Endothelial cell of umbilical vein (primary cell): ENCODE results near the gene CACNA1A. TPM values are rescaled to one million over a fixed set of nuclear protein-coding genes. Genes with fewer than 3 reads are reported as not detected.

Experiments used
- Bru-seq: library from RNA; stranded (reverse); fragments of 400-500 nt; gene quantifications from one replicate; lab custom pipeline; 2021; lab: Mats Ljungman, UMichigan
- BruChase-seq, 2 experiments: library from RNA; stranded (reverse); fragments of 400-500 nt; gene quantifications; one replicate each; lab custom pipeline; 2021; lab: Mats Ljungman, UMichigan
- BruUV-seq: library from RNA; stranded (reverse); fragments of 400-500 nt; replicated peaks from 2 replicates; lab custom pipeline; 2021; lab: Mats Ljungman, UMichigan
- CTCF ChIA-PET: fragments of 300-600, 350-600 bp; sonication (Branson Sonifier 250); formaldehyde crosslinking; loops from one replicate; lab custom pipeline; 2021; ENCODE audit warnings: antibody characterized with exemption, inconsistent platforms; lab: Charles Lee
- POLR2A ChIA-PET: fragments of 300-600, 350-600 bp; sonication (Branson Sonifier 250); formaldehyde crosslinking; loops from one replicate; lab custom pipeline; 2021; ENCODE audit warnings: antibody characterized with exemption, inconsistent platforms; lab: Charles Lee
- DNase-seq: peaks from one replicate; pipeline ENCODE4 v3.0.0-alpha.2; 2011; ENCODE audit warnings: low read depth, low spot score
- FAIRE-seq: peaks from 2 replicates; lab custom pipeline; 2011; peaks lifted over from hg19 to GRCh38; lab: Jason Lieb, UNC
- H2AFZ ChIP-seq: 2 replicates; pipeline ENCODE4 v1.6.0; 2012; ENCODE audit warnings: low read depth, low read length, control low read depth, inconsistent platforms
- H3K27ac ChIP-seq: 2 replicates; pipeline ENCODE4 v1.5.1; 2011; ENCODE audit warnings: low read depth, mild to moderate bottlenecking, control low read depth, low read length, moderate library complexity; ENCODE audit not compliant: insufficient read depth
- H3K27me3 ChIP-seq, 2 experiments: 2 replicates each; pipeline versions ENCODE4 v1.6.0 to v1.6.1; 2011; ENCODE audit warnings: low read length in 2 of 2, mixed read lengths in 1 of 2; ENCODE audit not compliant: control insufficient read depth in 2 of 2, insufficient read depth in 2 of 2
- H3K36me3 ChIP-seq, 2 experiments: 2 replicates in 1 of 2; 3 replicates in 1 of 2; pipeline ENCODE4 v1.5.1; 2011; ENCODE audit warnings: low read length in 2 of 2, mild to moderate bottlenecking in 1 of 2, moderate library complexity in 1 of 2; ENCODE audit not compliant: control insufficient read depth in 2 of 2, insufficient read depth in 2 of 2; ENCODE audit errors: extremely low read depth in 1 of 2
- H3K4me1 ChIP-seq: 3 replicates; pipeline ENCODE4 v1.5.1; 2011; ENCODE audit warnings: mild to moderate bottlenecking, low read length; ENCODE audit not compliant: control insufficient read depth, insufficient read depth; ENCODE audit errors: extremely low read depth
- H3K4me2 ChIP-seq: 2 replicates; pipeline ENCODE4 v1.6.1; 2011; ENCODE audit warnings: low read length, control low read depth, mixed read lengths; ENCODE audit not compliant: insufficient read depth
- H3K4me3 ChIP-seq, 3 experiments: fragments of 200-600 bp in 1 of 3; sonication (generic), shearing (Covaris generic) in 1 of 3; replicated peaks in 1 of 3; 2 replicates each; pipeline ENCODE4 v1.5.1; 2011 to 2016; ENCODE audit warnings: control low read depth in 3 of 3, low read length in 3 of 3, mild to moderate bottlenecking in 2 of 3, inconsistent platforms in 1 of 3, low read depth in 1 of 3, moderate library complexity in 1 of 3; ENCODE audit not compliant: insufficient read depth in 1 of 3
- H3K79me2 ChIP-seq: 2 replicates; pipeline ENCODE4 v1.6.0; 2012; ENCODE audit warnings: low read length, inconsistent platforms; ENCODE audit not compliant: control insufficient read depth, insufficient read depth
- H3K9ac ChIP-seq: replicated peaks from 2 replicates; pipeline ENCODE3; 2011; ENCODE audit warnings: low read length, control low read depth; ENCODE audit not compliant: insufficient read depth; ENCODE audit errors: extremely low read depth
- H3K9me1 ChIP-seq: replicated peaks from 3 replicates; pipeline ENCODE4 v1.6.0; 2011; ENCODE audit warnings: mild to moderate bottlenecking, low read length; ENCODE audit not compliant: control insufficient read depth, insufficient read depth; ENCODE audit errors: extremely low read depth
- H3K9me3 ChIP-seq: replicated peaks from 2 replicates; pipeline ENCODE4 v1.5.1; 2012; ENCODE audit warnings: low read length, inconsistent platforms; ENCODE audit not compliant: control insufficient read depth, insufficient read depth
- H4K20me1 ChIP-seq: replicated peaks from 2 replicates; pipeline ENCODE3; 2011; ENCODE audit warnings: mild to moderate bottlenecking, low read length; ENCODE audit not compliant: control insufficient read depth, insufficient read depth; ENCODE audit errors: extremely low read depth
- CTCF ChIP-seq, 2 donors: IDR thresholded peaks; 1 replicate in 1 of 2; 2 replicates in 1 of 2; pipeline ENCODE4 v1.5.1; 2011; ENCODE audit warnings: low read length in 2 of 2, mild to moderate bottlenecking in 2 of 2, moderate library complexity in 2 of 2, control low read depth in 1 of 2, inconsistent platforms in 1 of 2, low read depth in 1 of 2; ENCODE audit not compliant: insufficient read depth in 1 of 2; ENCODE audit errors: extremely low read depth in 1 of 2
- EZH2 ChIP-seq: IDR thresholded peaks from 2 replicates; pipeline ENCODE4 v1.6.1; 2012; ENCODE audit warnings: borderline replicate concordance, low read depth, mild to moderate bottlenecking, moderate library complexity, low read length, inconsistent platforms; ENCODE audit not compliant: severe bottlenecking
- FOS ChIP-seq: IDR thresholded peaks from 2 replicates; pipeline ENCODE4 v1.6.1; 2011; ENCODE audit warnings: mild to moderate bottlenecking, low read length, moderate library complexity, borderline replicate concordance; ENCODE audit not compliant: insufficient read depth
- GATA2 ChIP-seq: IDR thresholded peaks from 2 replicates; pipeline ENCODE4 v1.7.0; 2011; ENCODE audit warnings: low read depth, mild to moderate bottlenecking, moderate library complexity, mixed read lengths, low read length; ENCODE audit not compliant: insufficient read length, insufficient read depth
- JUN ChIP-seq: IDR thresholded peaks from 2 replicates; pipeline ENCODE4 v1.6.1; 2011; ENCODE audit warnings: borderline replicate concordance, low read depth; ENCODE audit not compliant: insufficient read length, insufficient read depth
- MAX ChIP-seq: IDR thresholded peaks from 2 replicates; pipeline ENCODE4 v1.6.1; 2011; ENCODE audit not compliant: insufficient read depth, insufficient read length
- MYC ChIP-seq: IDR thresholded peaks from one replicate; pipeline ENCODE4 v1.6.1; 2011; ENCODE audit warnings: mild to moderate bottlenecking, low read depth, low read length
- POLR2A ChIP-seq: IDR thresholded peaks from 2 replicates; pipeline ENCODE4 v1.6.1; 2012; ENCODE audit warnings: low read depth, mild to moderate bottlenecking, control low read depth, low read length
- POLR2AphosphoS5 ChIP-seq: IDR thresholded peaks from 2 replicates; pipeline ENCODE4 v1.6.1; 2012; ENCODE audit warnings: low read depth, mild to moderate bottlenecking, control low read depth, low read length, moderate library complexity; ENCODE audit not compliant: insufficient read depth
- dilution Hi-C: fragments of 300-500 bp; cut with MboI; formaldehyde crosslinking; loops from one replicate; pipeline ENCODE4 v1.15.0; 2019; ENCODE audit warnings: low sequenced_read_pairs; ENCODE audit not compliant: extremely low pct_ligation_motif_present
- intact Hi-C: fragments of 100-400 bp; cut with micrococcal nuclease; formaldehyde crosslinking; loops from one replicate; pipeline ENCODE4 v1.10.0; 2022
- long read RNA-seq: library from polyadenylated mRNA; stranded (forward); transcript quantifications from one replicate; pipeline ENCODE4 v2.0.0, GENCODE V29; 2021
- polyA minus RNA-seq, 3 experiments: library from RNA; depleted of rRNA, polyadenylated mRNA; stranded (reverse); fragments of >200 nt; gene quantifications; 1 replicate in 1 of 3; 2 replicates in 2 of 3; pipeline ENCODE4 v1.2.3, GENCODE V29; 2011
- polyA plus RNA-seq, 4 experiments: library from polyadenylated mRNA; depleted of rRNA in 3 of 4; stranded (reverse) in 3 of 4; unstranded in 1 of 4; fragments of >200 nt; gene quantifications; 2 replicates each; pipeline versions ENCODE4 v1.2.1 to v1.2.3, GENCODE V29; 2011 to 2012; ENCODE audit warnings: missing spikeins in 1 of 4
- total RNA-seq: library from RNA; stranded (reverse); gene quantifications from 2 replicates; pipeline ENCODE4 v1.2.3, GENCODE V29; 2021

CACNA1A gene
- 0.38 and 0.51 TPM in 2 replicates for total RNA-seq
- polyA plus RNA-seq, result 0.17 and 0.24 TPM in 2 replicates
- polyA plus RNA-seq (2011; cell fraction: cytosol; rRNA removed), result 0.05 and 0.08 TPM in 2 replicates
- 0.14 and 0.35 TPM in 2 replicates for polyA plus RNA-seq (2011; cell fraction: nucleus; rRNA removed)
- 0.22 and 0.35 TPM in 2 replicates for polyA plus RNA-seq (2012)
- 0.17 and 0.36 TPM in 2 replicates for polyA minus RNA-seq
- polyA minus RNA-seq (2011; cell fraction: cytosol; rRNA and poly(A)+ RNA removed), result 0.61 TPM
- 0.19 TPM in 2 replicates for polyA minus RNA-seq (2011; cell fraction: nucleus; rRNA and poly(A)+ RNA removed)
- Bru-seq, nascent RNA, result percentile 1 among the genes with signal in this experiment
- BruChase-seq, experiment 1, labeled RNA remaining after a 6-hour chase, result percentile 1 among the genes with signal in this experiment
- BruChase-seq, experiment 2, labeled RNA remaining after a 2-hour chase, result percentile 4 among the genes with signal in this experiment
- long read RNA-seq, partial matches to known transcripts, result 0 of 5 reads
- long read RNA-seq, other reads (novel, unspliced or antisense), result 5 of 5 reads

GRCh38 chr19:13506471-13506820 is at the start of gene CACNA1A:
TSS of gene CACNA1A (minus strand) at chr19:13506479. CDS start at chr19:13506224, 255 bp downstream.
- FAIRE-seq (no peak), DNase-seq (no peak)
- Histone ChIP-seq H3K9me1 (no peaks in the 10 kb centered on the region), H2AFZ (peak within 1 kb of the TSS; percentile 48), H4K20me1 (no peaks in the 10 kb centered on the region), H3K4me3 (no peak within 1 kb of the TSS), H3K79me2 (no peaks in the 10 kb centered on the region), H3K27me3 (peaks cover 24 to 40% of the 10 kb centered on the region in 2 experiments), H3K27ac (no peak within 1 kb of the TSS), H3K9me3 (no peaks in the 10 kb centered on the region), H3K4me1 (no peaks in the 10 kb centered on the region), H3K36me3 (no peaks in the 10 kb centered on the region), H3K4me2 (no peak within 1 kb of the TSS), H3K9ac (no peak within 1 kb of the TSS)
- no TSS peak for BruUV-seq
- ChIA-PET CTCF (interaction anchor here (0.7 kb wide), 1 partner anchor 373 kb away, joined by 3 read pairs; no protein-coding TSS in a partner anchor), POLR2A (no interaction called here)
- dilution Hi-C loops, result no loop called here
- intact Hi-C loops, result no loop called here
- no peak for TF ChIP-seq POLR2AphosphoS5
- TF ChIP-seq GATA2, result no peak
- TF ChIP-seq JUN, result no peak
- TF ChIP-seq CTCF (IDR thresholded peaks at IDR 0.05; ENCODE audit: extremely low read depth in 1 of 2, insufficient read depth in 1 of 2, low read depth in 1 of 2, low read length in 2 of 2), result no peak
- TF ChIP-seq FOS, result no peak
- no peak for TF ChIP-seq POLR2A
- no peak for TF ChIP-seq MAX
- no peak for TF ChIP-seq EZH2
- TF ChIP-seq MYC, result no peak
